GM18951 (cell line): Measurements from ENCODE around the gene PAH.

Experiments used
- POLR2A ChIP-seq: IDR thresholded peaks from 4 replicates; pipeline ENCODE4 v1.6.1; 2011; ENCODE audit warnings: mild to moderate bottlenecking; ENCODE audit not compliant: insufficient read length, insufficient read depth; ENCODE audit errors: extremely low read depth
- in situ Hi-C: fragments of 300-500 bp; cut with MboI; formaldehyde crosslinking; loops from one replicate; pipeline ENCODE4 v1.12.0; 2022; ENCODE audit warnings: low sequenced_read_pairs, mixed read lengths, inconsistent platforms; ENCODE audit not compliant: unreplicated experiment

The PAH gene

GRCh38 chr12:102917026-102917787, at the start of gene PAH:
Gene PAH, minus strand, starts transcription at chr12:102917244. Its CDS starts 114 bp downstream, at chr12:102917130.
- in situ Hi-C loops, result no loop called here
- TF ChIP-seq POLR2A, result no peak

- in situ Hi-C loops, result no loop called here
- no peak for TF ChIP-seq POLR2A
Observed at GRCh38 chr12:102966200-102966863, 49.3 kb upstream of the PAH start.

GRCh38 chr12:102965281-102966155, 48.5 kb upstream of the PAH start:
- no peak for TF ChIP-seq POLR2A
- in situ Hi-C loops, result no loop called here

- TF ChIP-seq POLR2A, result no peak
- in situ Hi-C loops, result no loop called here
Observed at GRCh38 chr12:102964872-102965271, 47.8 kb upstream of the PAH start.

GRCh38 chr12:102963796-102964195, 46.8 kb upstream of the PAH start:
- in situ Hi-C loops, result no loop called here
- TF ChIP-seq POLR2A, result no peak

GRCh38 chr12:102962986-102963385, 45.9 kb upstream of the PAH start:
- no peak for TF ChIP-seq POLR2A
- in situ Hi-C loops, result no loop called here

GRCh38 chr12:102962532-102962931, 45.5 kb upstream of the PAH start:
- TF ChIP-seq POLR2A, result no peak
- in situ Hi-C loops, result no loop called here

GRCh38 chr12:102961466-102961855, 44.4 kb upstream of the PAH start:
- TF ChIP-seq POLR2A, result no peak
- in situ Hi-C loops, result no loop called here

GRCh38 chr12:102960766-102961465, 43.9 kb upstream of the PAH start:
- TF ChIP-seq POLR2A, result no peak
- in situ Hi-C loops, result no loop called here

GRCh38 chr12:102959391-102959790, 42.3 kb upstream of the PAH start:
- no peak for TF ChIP-seq POLR2A
- in situ Hi-C loops, result no loop called here

GRCh38 chr12:102958830-102959176, 41.8 kb upstream of the PAH start:
- TF ChIP-seq POLR2A, result no peak
- in situ Hi-C loops, result no loop called here

GRCh38 chr12:102958073-102958829, 41.2 kb upstream of the PAH start:
- TF ChIP-seq POLR2A, result no peak
- in situ Hi-C loops, result no loop called here
